OCI-LY1 (cell line): ENCODE data around the gene EPHB2.

ENCODE experiments used
- H2AFZ ChIP-seq: fragments of 200-600 bp; sonication (generic), shearing (Covaris generic); 2 replicates; pipeline ENCODE4 v1.6.0; 2014; ENCODE audit warnings: antibody characterized with exemption, mild to moderate bottlenecking, low read length
- H3F3A ChIP-seq: fragments of 200-600 bp; sonication (generic), shearing (Covaris generic); 2 replicates; pipeline ENCODE4 v1.6.0; 2014; ENCODE audit warnings: mild to moderate bottlenecking, antibody characterized with exemption, low read length, moderate library complexity; ENCODE audit not compliant: insufficient read depth
- H3K27ac ChIP-seq: fragments of 200-600 bp; sonication (generic); 2 replicates; pipeline ENCODE4 v1.5.1; 2014; ENCODE audit warnings: low read length, mixed run types, mild to moderate bottlenecking, low read depth; ENCODE audit not compliant: poor library complexity, severe bottlenecking
- H3K27me3 ChIP-seq: fragments of 200-600 bp; sonication (generic); 2 replicates; pipeline ENCODE4 v1.6.0; 2014; ENCODE audit warnings: antibody characterized with exemption, mild to moderate bottlenecking, low read length, moderate library complexity; ENCODE audit not compliant: insufficient read depth
- H3K36me3 ChIP-seq: fragments of 200-600 bp; sonication (generic); 2 replicates; pipeline ENCODE4 v1.6.1; 2014; ENCODE audit warnings: mild to moderate bottlenecking, antibody characterized with exemption, low read length, moderate library complexity, mixed read lengths; ENCODE audit not compliant: insufficient read depth
- H3K4me1 ChIP-seq: fragments of 200-600 bp; sonication (generic); 2 replicates; pipeline ENCODE4 v1.5.1; 2014; ENCODE audit warnings: mild to moderate bottlenecking, low read length, moderate library complexity; ENCODE audit not compliant: insufficient read depth, severe bottlenecking
- H3K4me2 ChIP-seq: fragments of 200-600 bp; sonication (generic), shearing (Covaris generic); 2 replicates; pipeline ENCODE4 v1.6.1; 2014; ENCODE audit warnings: low read length
- H3K4me3 ChIP-seq: fragments of 200-600 bp; sonication (generic); 2 replicates; pipeline ENCODE4 v1.5.1; 2014; ENCODE audit warnings: low read length, low read depth, mild to moderate bottlenecking, mixed read lengths; ENCODE audit not compliant: poor library complexity, severe bottlenecking
- H3K79me2 ChIP-seq: fragments of 200-600 bp; shearing (Covaris generic); 2 replicates; pipeline ENCODE4 v1.6.1; 2016; ENCODE audit warnings: mixed run types, low read length, mixed read lengths; ENCODE audit not compliant: insufficient read depth
- H3K9ac ChIP-seq: fragments of 200-600 bp; sonication (generic), shearing (Covaris generic); 2 replicates; pipeline ENCODE4 v1.6.1; 2014; ENCODE audit warnings: mild to moderate bottlenecking, low read length, mixed read lengths
- H3K9me2 ChIP-seq: fragments of 200-600 bp; sonication (generic), shearing (Covaris generic); 2 replicates; pipeline ENCODE4 v1.6.1; 2014; ENCODE audit warnings: low read depth, mild to moderate bottlenecking, low read length, mixed read lengths
- H3K9me3 ChIP-seq: fragments of 200-600 bp; shearing (Covaris generic); 2 replicates; pipeline ENCODE4 v1.6.1; 2014; ENCODE audit warnings: low read length, mixed read lengths
- H4K20me1 ChIP-seq: fragments of 200-600 bp; sonication (generic), shearing (Covaris generic); 2 replicates; pipeline ENCODE4 v1.6.0; 2016; ENCODE audit warnings: mild to moderate bottlenecking, low read length; ENCODE audit not compliant: insufficient read depth
- CTCF ChIP-seq: fragments of 200-600 bp; sonication (generic), shearing (Covaris generic); IDR thresholded peaks from 2 replicates; pipeline ENCODE4 v1.5.1; 2017; ENCODE audit warnings: mild to moderate bottlenecking, antibody characterized with exemption, low read length, moderate library complexity, mixed read lengths
- EZH2 ChIP-seq: fragments of 200-600 bp; sonication (generic), shearing (Covaris generic); IDR thresholded peaks from 2 replicates; pipeline ENCODE4 v1.8.0; 2017; ENCODE audit warnings: borderline replicate concordance, mixed run types, mild to moderate bottlenecking, antibody characterized with exemption, low read length, moderate library complexity, mixed read lengths

The EPHB2 gene

GRCh38 chr1:22699681-22700520 is 10.7 kb upstream of the EPHB2 start:
- H3K79me2 ChIP-seq = no peaks in the 10 kb centered on the region
- no peak overlapping the region for H2AFZ ChIP-seq
- 0 out of 2 replicates have a peak, but pooled peaks cover 3% of the 10 kb centered on the region for H3K27me3 ChIP-seq
- H4K20me1 ChIP-seq = no peaks in the 10 kb centered on the region
- no peaks in the 10 kb centered on the region for H3K9me2 ChIP-seq
- no peaks in the 10 kb centered on the region for H3K9me3 ChIP-seq
- no peaks in the 10 kb centered on the region for H3F3A ChIP-seq
- no peaks in the 10 kb centered on the region for H3K4me1 ChIP-seq
- H3K9ac ChIP-seq = no peak overlapping the region
- no peaks in the 10 kb centered on the region for H3K36me3 ChIP-seq
- TF ChIP-seq CTCF = no peak
- TF ChIP-seq EZH2 = no peak
- H3K4me2 ChIP-seq = no peak overlapping the region
- H3K4me3 ChIP-seq = no peak overlapping the region
- no peak overlapping the region for H3K27ac ChIP-seq

- no peak overlapping the region for H2AFZ ChIP-seq
- no peaks in the 10 kb centered on the region for H3K79me2 ChIP-seq
- no peak overlapping the region for H3K4me2 ChIP-seq
Measured at GRCh38 chr1:22702296-22703085, 8.1 kb upstream of the EPHB2 start.

More at GRCh38 chr1:22702296-22703085, 8.1 kb upstream of the EPHB2 start:
- TF ChIP-seq CTCF (no peak), EZH2 (no peak)
- H4K20me1 ChIP-seq = no peaks in the 10 kb centered on the region
- no peaks in the 10 kb centered on the region for H3K9me2 ChIP-seq
- no peaks in the 10 kb centered on the region for H3F3A ChIP-seq
- 0 out of 2 replicates have a peak, but pooled peaks cover 3% of the 10 kb centered on the region for H3K27me3 ChIP-seq
- no peak overlapping the region for H3K9ac ChIP-seq
- H3K27ac ChIP-seq = no peak overlapping the region
- no peaks in the 10 kb centered on the region for H3K4me1 ChIP-seq
- no peaks in the 10 kb centered on the region for H3K9me3 ChIP-seq
- no peak overlapping the region for H3K4me3 ChIP-seq
- no peaks in the 10 kb centered on the region for H3K36me3 ChIP-seq
